Fibroblast of pulmonary artery (primary cell): Measurements from ENCODE around the gene C7orf25.
"Not testable (repeated sequence)": the region's sequence is repeated elsewhere in the genome, so short reads cannot be mapped to it uniquely, and the experiment has no call there.

Source experiments
- DNase-seq: peaks from one replicate; pipeline ENCODE4 v3.0.0-alpha.2; 2010; ENCODE audit warnings: low read depth
- H3K4me3 ChIP-seq: replicated peaks from 2 replicates; pipeline ENCODE4 v1.5.1; 2011; ENCODE audit warnings: low read depth, mild to moderate bottlenecking, control low read depth, low read length, moderate library complexity
- CTCF ChIP-seq: IDR thresholded peaks from 2 replicates; pipeline ENCODE4 v1.5.1; 2011; ENCODE audit warnings: mild to moderate bottlenecking, control low read depth, low read length, inconsistent platforms; ENCODE audit errors: missing control alignments

C7orf25 gene

GRCh38 chr7:42902331-42902730 lies 9.5 kb downstream of the C7orf25 start:
- no peak for TF ChIP-seq CTCF
- DNase-seq, result no peak
- no peak overlapping the region for H3K4me3 ChIP-seq

GRCh38 chr7:42900842-42901241 lies 11.0 kb downstream of the C7orf25 start:
- no peak overlapping the region for H3K4me3 ChIP-seq
- no peak for DNase-seq
- TF ChIP-seq CTCF, result no peak

GRCh38 chr7:42893346-42894240 lies 18.3 kb downstream of the C7orf25 start:
- TF ChIP-seq CTCF, result no peak

GRCh38 chr7:42886893-42887505 lies 24.9 kb downstream of the C7orf25 start:
- H3K4me3 ChIP-seq, result no peak overlapping the region
- no peak for DNase-seq
- TF ChIP-seq CTCF, result no peak

More at GRCh38 chr7:42893346-42894240, 18.3 kb downstream of the C7orf25 start:
- DNase-seq, result no peak
- no peak overlapping the region for H3K4me3 ChIP-seq

- H3K4me3 ChIP-seq, result no peak overlapping the region
- peak; percentile 40 for DNase-seq
- peak; percentile 52 for TF ChIP-seq CTCF
Measured at GRCh38 chr7:42886129-42886528, 25.7 kb downstream of the C7orf25 start.

GRCh38 chr7:42885183-42885582 lies 26.7 kb downstream of the C7orf25 start:
- DNase-seq, H3K4me3 ChIP-seq: not testable (repeated sequence)

- peak; percentile 62 for DNase-seq
Measured at GRCh38 chr7:42883950-42884349, 27.9 kb downstream of the C7orf25 start.

More at GRCh38 chr7:42883950-42884349, 27.9 kb downstream of the C7orf25 start:
- no peak overlapping the region for H3K4me3 ChIP-seq
- TF ChIP-seq CTCF, result no peak
